Amygdala (tissue), 56 donors: ENCODE data around the gene LIPA.
A peak's percentile ranks its signal among the peaks of the same experiment; 100 is the strongest.
"Not testable (repeated sequence)": the region's sequence is repeated elsewhere in the genome, so short reads cannot be mapped to it uniquely, and the experiment has no call there.

Experiments
- DNase-seq, 56 donors: peaks; one replicate each; lab custom pipeline; 2025; lab: John Stamatoyannopoulos, UW

The LIPA gene

DNA sequence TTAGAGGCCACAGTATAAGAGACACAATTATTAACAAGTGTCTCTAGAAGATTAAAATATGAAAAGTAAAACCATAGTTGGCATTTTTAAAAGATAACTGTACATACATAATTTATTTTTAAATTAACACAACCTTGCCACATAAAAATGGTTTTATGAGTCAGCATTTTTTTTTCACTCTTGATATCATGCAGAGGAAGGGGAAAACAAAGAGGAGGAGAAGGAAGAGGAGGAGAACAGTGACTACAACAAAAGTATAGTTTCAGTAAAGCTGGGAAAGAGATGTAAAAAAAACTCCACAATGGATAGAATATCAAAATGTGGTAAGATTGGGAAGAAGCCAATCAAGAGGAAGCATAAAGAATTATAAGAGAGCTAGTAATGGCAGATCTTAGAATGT, 78.5 kb downstream of the LIPA start:
- DNase-seq, result no peak

DNA sequence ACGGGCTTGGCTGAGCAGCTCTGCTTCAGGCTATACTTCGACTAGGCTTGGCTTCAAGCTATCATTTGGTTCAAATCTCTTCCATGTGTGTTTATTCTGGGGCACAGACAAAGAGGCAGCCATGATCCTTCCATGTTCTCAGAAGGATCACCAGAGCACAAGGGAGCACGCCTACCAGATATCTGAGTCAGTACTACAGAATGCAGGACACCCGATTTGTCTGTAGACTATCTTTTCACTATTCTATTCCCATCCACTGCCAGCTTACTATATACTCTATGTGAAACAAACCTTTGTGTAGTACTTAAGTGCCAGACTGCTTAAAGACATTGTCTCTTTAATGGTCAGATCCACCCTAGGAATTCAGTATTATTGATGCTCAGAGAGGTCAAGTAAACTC, 79.6 kb downstream of the LIPA start:
- DNase-seq, result no peak

DNA sequence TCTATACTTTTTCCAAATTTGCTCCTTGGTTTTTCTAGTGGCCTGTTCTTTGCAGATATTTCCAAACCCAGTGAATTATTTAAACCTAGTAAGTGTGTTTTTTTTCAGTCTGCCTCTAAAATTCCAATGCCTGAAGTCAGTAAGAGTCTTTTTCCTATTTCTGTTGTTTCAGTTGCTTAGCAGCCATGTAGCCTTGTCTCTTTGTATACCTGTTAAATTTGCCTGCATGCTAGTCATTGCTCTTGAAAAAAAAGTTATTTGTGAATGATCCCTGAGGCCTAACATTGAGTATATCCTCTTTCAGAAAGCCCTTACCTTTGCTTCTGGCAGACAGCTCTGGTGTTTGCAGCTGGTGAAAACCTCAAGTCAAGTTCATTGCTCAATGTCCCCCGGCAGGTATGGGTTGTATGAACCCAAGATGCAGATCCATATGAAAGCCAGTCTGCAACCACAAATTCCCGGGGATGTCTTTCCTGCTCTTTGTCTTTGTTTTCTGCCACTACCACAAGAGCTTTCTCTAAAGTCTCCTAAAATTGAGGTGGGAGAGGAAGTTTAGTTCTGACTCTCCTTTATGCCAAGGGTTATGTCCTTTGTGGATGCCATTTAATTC, 80.2 kb downstream of the LIPA start:
- DNase-seq, result no peak

DNA sequence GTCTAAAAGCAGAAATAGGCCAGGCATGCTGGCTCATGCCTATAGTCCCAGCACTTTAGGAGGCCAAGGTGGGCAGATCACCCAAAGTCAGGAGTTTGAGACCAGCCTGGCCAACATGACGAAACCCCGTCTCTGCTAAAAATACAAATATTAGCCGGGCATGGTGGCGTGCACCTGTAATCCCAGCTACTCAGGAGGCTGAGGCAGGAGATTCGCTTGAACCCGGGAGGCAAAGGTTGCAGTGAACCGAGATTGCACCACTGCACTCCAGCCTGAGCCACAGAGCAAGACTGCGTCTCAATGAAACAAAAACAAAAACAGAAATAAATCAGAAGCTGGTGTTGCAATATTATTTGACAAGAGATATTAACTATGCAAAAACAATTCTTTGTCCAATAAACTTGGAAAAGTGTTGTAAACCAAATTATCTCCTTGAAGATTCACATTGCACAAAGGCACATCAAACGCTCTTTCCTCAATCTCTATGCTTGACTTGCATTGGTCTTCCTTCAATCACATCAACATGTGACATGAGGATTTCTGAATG, 83.1 kb downstream of the LIPA start:
- DNase-seq, result not testable (repeated sequence)

DNA sequence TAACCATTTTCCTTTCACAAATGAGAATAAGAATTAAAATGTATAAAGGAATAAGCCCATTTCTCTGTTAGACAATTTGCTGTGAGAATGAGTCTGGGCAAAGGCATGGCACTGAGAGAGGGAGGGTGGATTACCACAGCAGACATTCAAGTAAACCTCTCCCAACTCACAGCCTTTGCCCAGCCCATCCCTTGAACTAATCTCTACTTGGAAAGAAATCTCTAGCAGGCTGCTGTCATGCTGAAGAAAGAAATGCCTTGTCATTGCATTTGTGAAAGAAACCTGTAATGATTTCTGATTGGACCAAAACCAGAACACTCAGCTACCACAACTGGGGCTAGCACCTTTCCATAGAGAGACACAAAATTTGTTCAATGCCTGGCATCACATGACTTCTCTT, 83.7 kb downstream of the LIPA start:
- no peak for DNase-seq

DNA sequence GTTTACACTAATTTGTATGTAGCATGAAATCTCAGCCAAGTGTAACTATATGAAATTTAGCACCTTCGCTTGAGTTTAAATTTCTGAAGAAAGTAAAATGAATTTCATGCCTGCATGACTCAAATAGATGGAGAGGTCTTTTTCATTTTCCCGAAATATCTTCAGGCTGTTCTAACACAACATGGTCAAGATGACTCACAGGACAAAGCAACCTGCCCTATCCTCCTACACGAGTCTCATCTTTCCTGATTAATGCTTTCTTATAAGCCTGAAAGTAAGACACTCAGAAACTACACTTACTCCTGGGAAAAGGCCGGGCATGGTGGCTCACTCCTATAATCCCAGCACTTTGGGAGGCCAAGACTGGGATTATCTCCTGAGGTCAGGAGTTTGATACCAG, 85.7 kb downstream of the LIPA start:
- no peak for DNase-seq

DNA sequence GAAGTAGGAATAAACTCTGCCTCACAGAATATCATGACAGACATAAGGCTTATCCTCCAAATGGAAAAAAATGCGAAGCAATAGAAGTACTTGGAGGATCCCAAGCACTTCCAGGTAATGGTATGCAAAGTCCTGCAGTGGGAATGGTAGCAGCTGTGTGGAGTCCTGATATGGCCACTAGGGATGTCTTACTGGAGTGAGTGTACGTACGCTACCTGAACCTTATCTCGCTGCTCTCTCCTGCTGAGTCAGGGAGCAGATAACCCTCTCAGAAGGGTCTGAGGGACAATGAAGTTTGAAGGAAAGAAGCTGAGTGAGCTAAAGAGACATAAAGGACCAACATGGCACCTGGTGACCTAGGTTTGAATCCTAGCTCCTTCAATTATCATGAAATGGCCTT, 86.7 kb downstream of the LIPA start:
- no peak for DNase-seq

DNA sequence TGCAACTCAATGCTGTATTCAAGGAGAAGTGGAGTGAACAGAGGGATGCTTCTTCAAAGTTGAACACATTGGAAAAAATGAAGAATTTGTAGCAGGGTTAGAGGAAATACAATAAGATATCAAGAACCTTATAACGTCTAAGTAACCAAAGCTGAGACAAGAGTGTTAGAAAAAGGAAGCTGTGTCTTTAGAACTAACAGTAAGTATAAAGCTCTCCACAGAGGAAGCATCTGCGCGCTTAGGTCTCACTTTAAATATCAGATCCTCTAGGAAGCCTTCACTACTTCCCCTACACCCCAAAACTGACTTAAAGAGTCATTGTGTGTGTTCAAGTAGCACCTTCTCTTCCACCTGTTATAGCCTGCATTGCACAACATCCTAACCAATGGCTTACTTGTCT, 87.5 kb downstream of the LIPA start:
- DNase-seq, result peak in 1 of 56 donors; percentile 8
